ENCODE data around the gene ACP6.

The ACP6 gene

GRCh38 chr1:147673406-147673805, 3.1 kb upstream of the ACP6 start:
- H3K4me1 Mint-ChIP-seq (ENCODE audit: low read depth), result peaks cover 25% of the 10 kb centered on the region
- peaks cover 10% of the 10 kb centered on the region for H3K9me3 Mint-ChIP-seq
- peaks cover 39% of the 10 kb centered on the region for H3K27me3 Mint-ChIP-seq (ENCODE audit: low read depth)
- peaks cover 3% of the 10 kb centered on the region for H3K36me3 Mint-ChIP-seq (ENCODE audit: low read depth)
- H3K4me3 Mint-ChIP-seq, result no peak overlapping the region
- H3K27ac Mint-ChIP-seq, result no peak overlapping the region

- Mint-ChIP-seq H3K9me3 (no peaks in the 10 kb centered on the region), H3K27me3 (ENCODE audit: low read depth) (peaks cover 22% of the 10 kb centered on the region), H3K27ac (peak overlapping the region; percentile 88), H3K36me3 (ENCODE audit: low read depth) (peaks cover 3% of the 10 kb centered on the region), H3K4me1 (ENCODE audit: low read depth) (peaks cover 31% of the 10 kb centered on the region), H3K4me3 (peak overlapping the region; percentile 97)
Observed at GRCh38 chr1:147669469-147670318, 630 bp downstream of the ACP6 start.

DNA sequence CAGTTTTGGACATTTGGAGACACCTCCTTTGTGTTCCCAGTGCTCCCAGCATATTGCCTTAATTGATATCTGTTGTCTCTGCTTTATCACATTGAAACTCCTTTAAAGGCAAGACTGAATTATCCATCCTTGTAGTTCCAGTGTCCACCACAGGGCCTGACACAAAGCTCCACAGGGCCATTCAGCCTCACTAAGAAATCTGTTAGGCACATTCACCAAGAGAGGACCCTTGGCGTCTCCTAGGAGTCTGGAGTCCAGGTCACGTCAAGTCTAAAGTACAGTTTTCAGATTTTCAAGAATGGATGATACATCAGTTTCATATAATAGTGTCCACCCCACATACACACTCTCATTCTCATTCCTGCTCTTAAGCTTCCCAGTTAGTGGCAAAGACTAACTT, 4.8 kb downstream of the ACP6 start:
- Mint-ChIP-seq H3K27ac (no peak overlapping the region), H3K36me3 (ENCODE audit: low read depth) (peaks cover 6% of the 10 kb centered on the region), H3K4me1 (ENCODE audit: low read depth) (peaks cover 25% of the 10 kb centered on the region), H3K4me3 (no peak overlapping the region), H3K27me3 (ENCODE audit: low read depth) (no peaks in the 10 kb centered on the region), H3K9me3 (no peaks in the 10 kb centered on the region)

GRCh38 chr1:147664206-147664605, 6.1 kb downstream of the ACP6 start:
- Mint-ChIP-seq H3K27ac (no peak overlapping the region), H3K9me3 (no peaks in the 10 kb centered on the region), H3K27me3 (ENCODE audit: low read depth) (no peaks in the 10 kb centered on the region), H3K36me3 (ENCODE audit: low read depth) (peaks cover 5% of the 10 kb centered on the region), H3K4me3 (no peak overlapping the region), H3K4me1 (ENCODE audit: low read depth) (peaks cover 19% of the 10 kb centered on the region)

- H3K9me3 Mint-ChIP-seq, result no peaks in the 10 kb centered on the region
Observed at GRCh38 chr1:147654511-147654910, 15.8 kb downstream of the ACP6 start.

GRCh38 chr1:147652306-147652705, 18.0 kb downstream of the ACP6 start:
- peaks cover 28% of the 10 kb centered on the region for H3K36me3 Mint-ChIP-seq (ENCODE audit: low read depth)
- H3K4me3 Mint-ChIP-seq, result no peak overlapping the region
- no peak overlapping the region for H3K27ac Mint-ChIP-seq
- no peaks in the 10 kb centered on the region for H3K27me3 Mint-ChIP-seq (ENCODE audit: low read depth)
- no peaks in the 10 kb centered on the region for H3K9me3 Mint-ChIP-seq
- peaks cover 26% of the 10 kb centered on the region for H3K4me1 Mint-ChIP-seq (ENCODE audit: low read depth)

More at GRCh38 chr1:147654511-147654910, 15.8 kb downstream of the ACP6 start:
- peaks cover 26% of the 10 kb centered on the region for H3K36me3 Mint-ChIP-seq (ENCODE audit: low read depth)
- H3K4me1 Mint-ChIP-seq (ENCODE audit: low read depth), result peaks cover 6% of the 10 kb centered on the region
- H3K27ac Mint-ChIP-seq, result no peak overlapping the region
- no peaks in the 10 kb centered on the region for H3K27me3 Mint-ChIP-seq (ENCODE audit: low read depth)
- no peak overlapping the region for H3K4me3 Mint-ChIP-seq

DNA sequence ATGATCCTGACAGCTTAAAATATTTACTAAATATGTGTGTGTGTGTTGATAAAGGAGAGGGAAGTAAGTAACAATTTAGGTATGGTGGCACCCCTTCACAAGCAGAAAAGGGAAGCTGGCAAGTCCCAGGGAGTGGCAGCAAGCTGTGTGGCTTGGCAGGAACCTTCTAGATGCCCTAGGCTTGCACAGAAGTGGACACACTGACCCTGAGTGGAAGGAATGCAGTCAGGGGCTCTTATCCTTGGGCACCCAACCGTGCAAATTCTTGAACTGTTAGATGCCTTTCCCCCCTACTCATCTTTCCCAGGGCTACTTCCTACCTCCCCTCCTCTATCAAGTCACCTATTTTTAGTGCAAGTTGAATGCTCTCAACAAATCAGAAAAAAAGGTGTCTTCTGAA, 18.9 kb downstream of the ACP6 start:
- Mint-ChIP-seq H3K4me3 (no peak overlapping the region), H3K36me3 (ENCODE audit: low read depth) (peaks cover 27% of the 10 kb centered on the region), H3K9me3 (no peaks in the 10 kb centered on the region), H3K27ac (no peak overlapping the region), H3K4me1 (ENCODE audit: low read depth) (peaks cover 34% of the 10 kb centered on the region), H3K27me3 (ENCODE audit: low read depth) (no peaks in the 10 kb centered on the region)

- Mint-ChIP-seq H3K4me3 (peak overlapping the region; percentile 60), H3K4me1 (ENCODE audit: low read depth) (peaks cover 53% of the 10 kb centered on the region)
Observed at GRCh38 chr1:147648933-147649332, 21.4 kb downstream of the ACP6 start.

DNA sequence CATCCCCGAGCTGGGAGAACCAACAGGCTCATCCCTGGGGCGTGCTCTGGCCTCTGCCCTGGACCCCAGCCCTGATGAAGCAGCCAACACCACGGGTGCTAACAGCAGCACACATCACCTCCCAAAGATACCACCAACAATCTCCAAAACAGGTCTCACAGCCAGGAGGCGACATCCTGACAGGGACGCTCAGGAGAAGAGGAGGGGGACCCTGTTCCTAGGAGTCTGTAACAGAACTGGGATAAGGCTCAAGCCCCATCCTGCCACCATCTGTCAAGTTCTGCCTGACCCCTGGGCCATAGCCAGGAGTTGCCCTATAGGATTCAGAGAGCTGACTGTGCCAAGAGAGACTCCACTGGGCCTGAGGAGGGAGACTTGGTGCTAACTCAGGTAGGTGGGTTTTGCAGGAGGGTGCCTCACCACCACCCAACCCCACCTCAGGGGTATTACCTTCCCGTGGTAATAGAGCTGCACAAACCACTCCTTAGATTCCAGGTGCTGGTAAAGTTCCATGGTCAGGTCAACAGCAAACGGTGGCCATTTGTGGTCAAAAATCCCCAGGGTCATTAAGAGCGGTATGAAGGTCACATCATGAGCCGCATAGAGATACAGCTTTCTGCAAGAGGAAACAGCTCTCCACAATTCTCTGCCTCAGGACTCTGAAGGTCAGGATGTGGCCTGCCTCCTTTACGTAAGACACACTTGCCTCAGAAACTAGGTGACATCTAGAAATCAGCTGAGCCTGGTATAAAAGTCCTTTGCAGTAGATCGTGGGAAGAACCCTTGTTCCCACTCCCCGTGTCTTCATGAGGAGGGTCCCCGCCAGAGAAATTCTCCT, 22.3 kb downstream of the ACP6 start:
- H3K27me3 Mint-ChIP-seq (ENCODE audit: low read depth), result no peaks in the 10 kb centered on the region
- no peaks in the 10 kb centered on the region for H3K9me3 Mint-ChIP-seq
- H3K4me3 Mint-ChIP-seq, result peak overlapping the region; percentile 60
- peak overlapping the region; percentile 90 for H3K27ac Mint-ChIP-seq
- peaks cover 57% of the 10 kb centered on the region for H3K4me1 Mint-ChIP-seq (ENCODE audit: low read depth)
- peaks cover 38% of the 10 kb centered on the region for H3K36me3 Mint-ChIP-seq (ENCODE audit: low read depth)

More at GRCh38 chr1:147648933-147649332, 21.4 kb downstream of the ACP6 start:
- H3K27ac Mint-ChIP-seq, result peak overlapping the region; percentile 90
- H3K9me3 Mint-ChIP-seq, result no peaks in the 10 kb centered on the region
- peaks cover 32% of the 10 kb centered on the region for H3K36me3 Mint-ChIP-seq (ENCODE audit: low read depth)
- no peaks in the 10 kb centered on the region for H3K27me3 Mint-ChIP-seq (ENCODE audit: low read depth)

GRCh38 chr1:147643974-147644373, 26.4 kb downstream of the ACP6 start:
- H3K36me3 Mint-ChIP-seq (ENCODE audit: low read depth), result peaks cover 30% of the 10 kb centered on the region
- H3K27me3 Mint-ChIP-seq (ENCODE audit: low read depth), result no peaks in the 10 kb centered on the region
- H3K4me3 Mint-ChIP-seq, result no peak overlapping the region
- H3K9me3 Mint-ChIP-seq, result no peaks in the 10 kb centered on the region
- H3K4me1 Mint-ChIP-seq (ENCODE audit: low read depth), result peaks cover 57% of the 10 kb centered on the region
- no peak overlapping the region for H3K27ac Mint-ChIP-seq

DNA sequence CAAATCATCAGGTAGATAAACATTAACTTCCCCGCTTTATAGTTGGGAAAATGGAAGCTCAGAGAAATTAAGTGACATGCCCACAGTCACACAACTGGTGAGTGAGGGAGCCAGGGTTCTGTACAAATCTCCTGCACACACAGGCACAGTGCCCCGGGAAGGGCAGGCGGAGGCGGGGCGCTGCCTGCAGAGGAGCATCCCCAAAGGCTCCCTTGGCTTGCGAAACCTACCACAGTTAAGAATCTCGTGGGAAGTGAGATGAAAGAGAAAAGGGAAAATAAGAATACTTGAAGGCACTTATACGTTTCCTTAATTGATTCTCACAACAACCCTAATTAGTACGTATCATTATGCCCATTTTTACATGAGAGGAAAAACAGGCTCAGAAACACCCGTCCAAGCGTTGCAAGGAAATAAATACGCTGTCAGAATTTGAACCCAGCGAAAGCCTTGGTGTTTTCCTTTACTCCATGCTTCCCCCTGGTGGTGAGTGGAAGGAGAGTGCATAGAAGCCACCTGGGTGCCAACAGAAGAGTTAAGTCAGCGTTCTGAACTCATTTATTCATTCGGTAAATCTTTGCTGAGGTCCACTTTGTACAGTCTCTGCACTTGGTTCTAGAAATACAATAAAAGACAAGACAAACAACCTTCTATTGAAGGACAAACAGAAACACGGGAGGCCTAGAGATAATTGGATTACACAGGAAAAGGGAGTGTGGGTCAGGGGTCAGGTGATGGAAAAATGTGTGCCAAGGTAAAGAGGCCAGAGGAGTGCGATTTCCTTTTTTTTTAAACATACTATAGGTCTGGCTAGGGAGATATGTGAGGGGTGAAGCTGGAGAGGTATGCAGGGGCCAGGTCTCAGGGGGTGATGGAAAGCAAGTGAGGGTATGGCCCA, 28.4 kb downstream of the ACP6 start:
- Mint-ChIP-seq H3K27me3 (ENCODE audit: low read depth) (no peaks in the 10 kb centered on the region), H3K9me3 (no peaks in the 10 kb centered on the region), H3K4me3 (no peak overlapping the region), H3K27ac (no peak overlapping the region), H3K36me3 (ENCODE audit: low read depth) (peaks cover 28% of the 10 kb centered on the region), H3K4me1 (ENCODE audit: low read depth) (peaks cover 42% of the 10 kb centered on the region)

GRCh38 chr1:147641291-147641690, 29.0 kb downstream of the ACP6 start:
- H3K36me3 Mint-ChIP-seq (ENCODE audit: low read depth), result peaks cover 27% of the 10 kb centered on the region
- H3K9me3 Mint-ChIP-seq, result no peaks in the 10 kb centered on the region
- H3K27me3 Mint-ChIP-seq (ENCODE audit: low read depth), result no peaks in the 10 kb centered on the region
- peaks cover 36% of the 10 kb centered on the region for H3K4me1 Mint-ChIP-seq (ENCODE audit: low read depth)
- H3K4me3 Mint-ChIP-seq, result no peak overlapping the region
- no peak overlapping the region for H3K27ac Mint-ChIP-seq

DNA sequence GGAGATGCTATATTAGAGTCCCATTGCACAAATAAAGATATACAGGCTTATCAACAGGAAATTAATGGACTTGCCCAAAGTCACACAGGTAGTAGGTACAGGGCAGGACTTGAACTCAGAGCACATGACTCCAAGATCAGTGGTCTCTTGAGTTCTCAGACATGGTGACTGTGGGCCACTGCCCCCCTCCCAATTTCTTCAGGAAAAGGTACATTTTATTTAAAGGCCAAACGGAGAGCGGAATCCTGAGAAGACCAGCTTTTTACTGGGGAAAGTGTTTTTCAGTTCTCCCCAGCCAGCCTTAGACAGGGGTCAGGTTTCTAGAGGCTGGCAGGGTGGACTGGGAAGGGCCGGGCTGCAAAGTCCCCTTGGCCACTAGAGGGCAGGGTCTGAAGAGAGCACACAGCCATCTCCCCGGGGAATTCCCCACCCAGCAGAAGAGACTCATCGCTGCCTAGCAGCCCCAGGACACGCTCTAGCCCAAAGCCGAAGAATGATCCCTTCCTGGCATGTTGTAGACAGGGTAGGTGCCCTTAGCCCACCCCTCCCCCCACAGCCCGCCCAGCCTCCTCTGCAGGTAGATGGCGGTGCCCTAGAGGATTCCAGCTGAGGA, 29.7 kb downstream of the ACP6 start:
- H3K27ac Mint-ChIP-seq, result no peak overlapping the region

GRCh38 chr1:147636314-147636713, 34.0 kb downstream of the ACP6 start:
- Mint-ChIP-seq H3K36me3 (ENCODE audit: low read depth) (peaks cover 20% of the 10 kb centered on the region), H3K4me1 (ENCODE audit: low read depth) (peaks cover 19% of the 10 kb centered on the region), H3K27ac (no peak overlapping the region), H3K27me3 (ENCODE audit: low read depth) (no peaks in the 10 kb centered on the region), H3K9me3 (no peaks in the 10 kb centered on the region), H3K4me3 (no peak overlapping the region)

More for the DNA sequence above, 29.7 kb downstream of the ACP6 start:
- Mint-ChIP-seq H3K4me3 (no peak overlapping the region), H3K4me1 (ENCODE audit: low read depth) (peaks cover 34% of the 10 kb centered on the region), H3K36me3 (ENCODE audit: low read depth) (peaks cover 29% of the 10 kb centered on the region), H3K9me3 (no peaks in the 10 kb centered on the region), H3K27me3 (ENCODE audit: low read depth) (no peaks in the 10 kb centered on the region)
